Muscle layer of duodenum (tissue), 2 donors: ENCODE results near the gene PUM1.
"Not testable (repeated sequence)": the region's sequence is repeated elsewhere in the genome, so short reads cannot be mapped to it uniquely, and the experiment has no call there.

Experiments used
- H3K27ac ChIP-seq: one replicate; pipeline ENCODE4 v1.7.0; 2013; ENCODE audit warnings: mild to moderate bottlenecking, low read length
- H3K27me3 ChIP-seq: one replicate; pipeline ENCODE4 v1.7.0; 2013; ENCODE audit warnings: low read depth, mild to moderate bottlenecking, control low read depth, low read length
- H3K36me3 ChIP-seq, 2 donors: one replicate each; pipeline ENCODE4 v1.7.0; 2013; ENCODE audit warnings: low read length in 2 of 2, control low read depth in 1 of 2, mild to moderate bottlenecking in 1 of 2; ENCODE audit not compliant: insufficient read depth in 2 of 2, control insufficient read depth in 1 of 2
- H3K4me1 ChIP-seq, 2 donors: one replicate each; pipeline ENCODE4 v1.7.0; 2013; ENCODE audit warnings: low read length in 2 of 2, mild to moderate bottlenecking in 2 of 2, control low read depth in 1 of 2, moderate library complexity in 1 of 2; ENCODE audit not compliant: insufficient read depth in 2 of 2, control insufficient read depth in 1 of 2
- H3K4me3 ChIP-seq, 2 donors: one replicate each; pipeline ENCODE4 v1.7.0; 2013; ENCODE audit warnings: low read length in 2 of 2, low read depth in 1 of 2, mild to moderate bottlenecking in 1 of 2
- H3K9me3 ChIP-seq, 2 donors: one replicate each; pipeline ENCODE4 v1.7.0; 2013; ENCODE audit warnings: low read length in 2 of 2, control low read depth in 1 of 2, mild to moderate bottlenecking in 1 of 2; ENCODE audit not compliant: control insufficient read depth in 1 of 2
- donor health status: healthy.

Gene PUM1

DNA sequence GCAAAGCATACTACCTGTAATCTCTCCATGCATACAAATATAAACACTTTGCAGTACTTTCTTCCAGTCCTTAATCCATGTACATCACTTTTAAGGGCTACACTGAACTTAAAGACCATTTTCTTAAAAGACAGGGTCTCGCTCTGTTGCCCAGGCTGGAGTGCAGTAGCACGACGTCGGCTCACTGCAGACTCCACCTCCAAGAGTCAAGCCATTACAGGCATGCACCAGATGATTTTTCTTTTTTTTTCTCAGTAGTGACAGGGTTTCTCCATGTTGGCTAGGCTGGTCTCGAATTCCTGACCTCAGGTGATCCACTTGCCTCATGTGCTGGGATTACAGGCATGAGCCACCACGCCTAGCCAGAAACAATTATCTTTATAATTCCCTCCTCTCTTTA, 22.9 kb downstream of the PUM1 start:
- Histone ChIP-seq H3K4me1 (peaks cover 0 to 22% of the 10 kb centered on the region in 2 donors), H3K4me3 (no peak overlapping the region), H3K27me3 (no peaks in the 10 kb centered on the region), H3K27ac (no peak overlapping the region), H3K36me3 (peaks cover 0 to 9% of the 10 kb centered on the region in 2 donors), H3K9me3 (no peaks in the 10 kb centered on the region)

DNA sequence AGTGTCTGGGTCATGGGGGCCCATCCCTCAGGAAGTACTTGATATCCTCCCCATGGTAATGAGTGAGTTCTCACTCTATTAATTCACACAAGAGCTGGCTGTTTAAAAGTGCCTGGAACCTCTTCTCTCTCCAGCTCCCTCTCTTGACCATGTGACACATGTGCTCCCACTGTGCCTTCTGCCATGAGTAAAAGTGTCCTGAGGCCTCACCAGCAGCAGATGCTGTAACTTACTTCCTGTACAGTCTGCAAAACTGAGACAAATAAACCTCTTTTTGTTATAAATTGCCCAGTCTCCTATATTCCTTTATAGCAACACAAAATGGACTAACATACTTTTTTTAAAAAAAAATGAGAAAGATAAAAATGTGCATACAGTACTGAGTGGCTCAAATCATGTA, 24.0 kb downstream of the PUM1 start:
- Histone ChIP-seq H3K27me3 (no peaks in the 10 kb centered on the region), H3K36me3 (peaks cover 0 to 9% of the 10 kb centered on the region in 2 donors), H3K4me1 (peaks cover 0 to 11% of the 10 kb centered on the region in 2 donors), H3K9me3 (no peaks in the 10 kb centered on the region), H3K27ac (no peak overlapping the region), H3K4me3 (no peak overlapping the region)

DNA sequence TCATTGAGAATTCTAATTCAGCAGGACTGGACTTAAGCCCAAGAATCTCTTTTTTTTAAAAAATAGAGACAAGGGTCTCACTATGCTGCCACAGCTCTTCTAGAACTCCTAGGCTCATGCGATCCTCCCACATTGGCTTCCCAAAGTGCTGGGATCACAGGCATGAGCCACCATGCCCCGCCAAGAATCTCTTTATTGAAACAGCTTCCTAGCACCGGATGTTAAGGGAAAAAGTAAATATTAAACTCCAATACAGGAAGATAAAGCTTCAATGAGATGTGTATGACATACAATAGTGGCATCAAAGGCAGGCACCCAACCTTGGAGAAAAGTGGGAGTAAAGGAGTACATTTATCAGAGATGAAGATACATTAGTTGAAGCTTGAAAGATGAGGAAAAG, 25.5 kb downstream of the PUM1 start:
- Histone ChIP-seq H3K27me3 (no peaks in the 10 kb centered on the region), H3K36me3 (peaks cover 0 to 9% of the 10 kb centered on the region in 2 donors), H3K4me1 (peaks cover 0 to 14% of the 10 kb centered on the region in 2 donors), H3K27ac (no peak overlapping the region), H3K9me3 (no peaks in the 10 kb centered on the region), H3K4me3 (no peak overlapping the region)

DNA sequence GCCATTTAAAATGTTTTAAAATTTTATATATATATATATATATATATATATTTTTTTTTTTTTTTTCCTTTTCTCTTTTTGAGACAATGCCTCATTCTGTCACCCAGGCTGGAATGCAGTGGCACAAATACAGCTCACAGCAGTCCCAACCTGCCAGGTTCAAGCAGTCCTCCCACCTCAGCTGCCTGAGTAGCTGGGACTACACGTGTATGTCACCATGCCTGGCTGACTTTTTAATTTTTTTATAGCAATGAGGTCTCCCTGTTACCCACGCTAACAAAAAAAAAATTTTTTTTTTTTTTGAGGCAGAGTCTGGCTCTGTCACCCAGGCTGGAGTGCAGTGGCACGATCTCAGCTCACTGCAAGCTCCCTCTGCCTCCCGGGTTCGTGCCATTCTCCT, 26.6 kb downstream of the PUM1 start:
- H3K9me3 ChIP-seq, H3K4me3 ChIP-seq, H3K27me3 ChIP-seq, H3K36me3 ChIP-seq, H3K27ac ChIP-seq: not testable (repeated sequence)
- peaks cover 3 to 21% of the 10 kb centered on the region in 2 donors for H3K4me1 ChIP-seq

DNA sequence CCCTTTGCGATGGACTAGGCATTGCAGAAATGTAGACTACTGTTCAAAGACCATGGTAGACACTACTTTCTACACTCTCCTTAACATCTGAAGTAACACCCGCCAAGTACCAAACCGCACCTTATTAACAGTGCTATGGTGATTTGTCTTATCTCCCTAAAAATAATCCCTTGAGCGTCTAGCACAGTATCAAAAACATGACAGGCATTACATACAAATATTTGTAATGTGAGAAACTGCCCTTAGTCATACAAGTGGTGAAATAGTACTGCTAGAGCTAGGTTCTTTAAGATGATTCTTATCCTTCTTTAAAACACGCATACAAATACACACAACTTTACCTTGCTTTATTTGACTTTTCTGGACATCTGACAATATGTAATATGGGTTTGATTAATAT, 27.2 kb downstream of the PUM1 start:
- no peaks in the 10 kb centered on the region for H3K27me3 ChIP-seq
- H3K4me1 ChIP-seq = peaks cover 3 to 21% of the 10 kb centered on the region in 2 donors
- H3K9me3 ChIP-seq = no peaks in the 10 kb centered on the region
- H3K27ac ChIP-seq = no peak overlapping the region
- H3K4me3 ChIP-seq = no peak overlapping the region
- H3K36me3 ChIP-seq = peaks cover 0 to 9% of the 10 kb centered on the region in 2 donors

DNA sequence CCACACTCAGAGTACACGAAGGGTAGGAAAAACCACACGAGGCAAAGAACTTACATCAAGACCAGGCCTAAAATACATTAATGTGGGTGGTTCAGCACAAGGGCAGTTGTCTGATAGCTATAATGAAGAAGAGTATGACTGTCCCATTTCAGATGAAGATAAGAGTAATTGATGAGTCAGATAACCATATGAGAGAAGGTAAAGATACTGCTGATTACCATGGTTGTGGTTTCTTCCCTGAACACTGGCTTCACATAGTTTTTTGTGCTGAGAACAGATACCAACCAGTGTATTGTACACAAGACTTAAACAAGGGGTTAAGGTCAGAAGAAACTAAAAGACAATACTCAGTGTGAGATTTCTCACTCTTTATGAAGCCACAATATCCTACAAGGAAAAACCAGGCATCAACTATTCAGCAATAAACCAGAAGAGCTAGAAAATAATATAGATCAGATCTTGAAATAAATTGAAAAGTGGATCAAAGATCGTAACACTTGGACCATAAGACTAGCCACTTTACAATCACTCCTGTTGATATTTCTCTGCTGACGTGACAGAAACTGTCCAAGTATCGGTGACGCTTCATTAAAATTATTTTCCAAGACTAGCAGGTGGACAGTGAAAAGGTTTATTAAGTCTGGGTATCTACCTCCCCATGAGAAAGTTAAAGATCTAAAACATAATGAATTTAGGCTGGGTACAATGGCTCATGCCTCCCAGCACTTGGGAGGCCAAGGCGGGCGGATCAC, 28.6 kb downstream of the PUM1 start:
- Histone ChIP-seq H3K27me3 (no peaks in the 10 kb centered on the region), H3K9me3 (no peaks in the 10 kb centered on the region), H3K36me3 (peaks cover 0 to 5% of the 10 kb centered on the region in 2 donors), H3K27ac (no peak overlapping the region), H3K4me3 (no peak overlapping the region), H3K4me1 (peaks cover 3 to 14% of the 10 kb centered on the region in 2 donors)

DNA sequence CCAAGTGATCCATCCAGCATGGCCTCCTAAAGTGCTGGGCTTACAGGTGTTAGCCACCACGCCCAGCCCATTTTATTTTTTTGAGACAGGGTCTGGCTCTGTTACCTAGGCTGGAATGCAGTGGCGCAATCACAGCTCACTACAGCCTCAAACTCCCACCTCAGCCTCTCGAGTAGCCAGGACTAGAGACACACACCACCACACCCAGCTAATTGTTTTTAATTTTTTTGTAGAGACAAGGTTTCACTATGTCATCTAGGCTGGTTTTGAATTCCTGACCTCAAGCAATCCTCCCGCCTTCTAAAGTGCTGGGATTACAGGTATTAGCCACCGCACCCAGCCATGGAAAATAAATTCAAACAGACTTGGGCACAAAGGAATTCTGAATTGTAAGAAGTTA, 31.9 kb downstream of the PUM1 start:
- Histone ChIP-seq H3K4me3 (no peak overlapping the region), H3K36me3 (no peaks in the 10 kb centered on the region), H3K4me1 (peaks cover 12 to 34% of the 10 kb centered on the region in 2 donors), H3K9me3 (no peaks in the 10 kb centered on the region), H3K27me3 (no peaks in the 10 kb centered on the region), H3K27ac (no peak overlapping the region)

DNA sequence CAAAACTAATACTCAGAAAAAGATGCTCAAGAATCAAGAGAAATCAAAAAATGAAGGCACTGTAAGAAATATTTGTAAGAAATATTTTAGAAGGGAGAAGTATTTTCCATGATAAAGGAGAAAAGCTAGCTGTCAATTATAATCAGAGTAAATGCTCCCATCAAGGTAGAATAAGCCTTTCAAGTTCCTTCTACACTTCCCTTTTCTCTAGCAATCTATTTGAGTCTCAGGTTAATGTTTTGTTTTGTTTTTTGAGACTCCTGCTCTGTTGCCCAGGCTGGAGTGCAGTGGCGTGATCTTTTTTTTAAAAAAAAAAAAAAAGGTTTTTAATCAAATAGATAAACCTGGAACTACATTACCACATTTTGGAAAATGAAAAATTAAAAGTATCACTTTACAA, 33.3 kb downstream of the PUM1 start:
- Histone ChIP-seq H3K4me3 (no peak overlapping the region), H3K27ac (no peak overlapping the region), H3K27me3 (no peaks in the 10 kb centered on the region), H3K9me3 (no peaks in the 10 kb centered on the region), H3K36me3 (peaks cover 0 to 4% of the 10 kb centered on the region in 2 donors), H3K4me1 (peaks cover 17 to 47% of the 10 kb centered on the region in 2 donors)

DNA sequence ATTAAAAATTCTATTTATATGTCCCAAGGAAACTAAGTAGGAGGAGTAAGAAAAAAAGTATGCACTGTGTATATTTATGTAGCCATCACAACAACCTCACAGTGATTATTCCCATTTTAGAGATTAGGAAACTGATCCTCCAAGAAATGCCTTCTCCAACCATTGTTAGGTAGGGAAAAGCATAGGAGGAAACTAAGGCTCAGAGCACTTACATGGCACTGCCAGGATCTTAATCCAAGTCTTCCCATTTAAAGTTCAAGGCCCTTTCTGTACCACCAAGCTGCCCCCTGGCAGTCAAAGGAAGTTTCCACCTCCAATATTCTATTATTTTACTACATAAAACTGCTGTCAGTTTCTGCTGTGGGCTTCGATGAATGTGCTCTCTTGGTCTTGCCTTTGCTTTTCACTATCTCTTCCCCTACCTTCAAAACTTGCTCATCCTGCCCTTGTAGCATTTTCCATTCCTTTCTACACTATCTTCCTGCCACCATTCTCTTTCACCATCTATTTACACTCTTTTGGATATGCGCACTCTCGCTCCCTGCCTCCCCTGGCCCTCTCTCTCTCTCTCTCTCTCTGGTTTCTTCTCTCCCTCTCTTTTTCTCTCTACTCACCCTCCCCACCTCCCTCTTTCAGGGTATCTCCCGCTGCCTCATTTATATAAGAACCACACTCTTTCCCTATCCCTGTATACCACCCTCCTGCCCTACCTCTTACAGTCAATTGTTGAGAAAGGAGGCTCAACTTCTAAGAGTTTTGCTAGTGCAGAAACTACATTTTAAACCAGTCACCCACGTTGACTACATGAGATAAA, 34.0 kb downstream of the PUM1 start:
- Histone ChIP-seq H3K27me3 (no peaks in the 10 kb centered on the region), H3K27ac (no peak overlapping the region), H3K4me1 (peaks cover 17 to 49% of the 10 kb centered on the region in 2 donors), H3K36me3 (peaks cover 0 to 4% of the 10 kb centered on the region in 2 donors), H3K4me3 (no peak overlapping the region), H3K9me3 (no peaks in the 10 kb centered on the region)

DNA sequence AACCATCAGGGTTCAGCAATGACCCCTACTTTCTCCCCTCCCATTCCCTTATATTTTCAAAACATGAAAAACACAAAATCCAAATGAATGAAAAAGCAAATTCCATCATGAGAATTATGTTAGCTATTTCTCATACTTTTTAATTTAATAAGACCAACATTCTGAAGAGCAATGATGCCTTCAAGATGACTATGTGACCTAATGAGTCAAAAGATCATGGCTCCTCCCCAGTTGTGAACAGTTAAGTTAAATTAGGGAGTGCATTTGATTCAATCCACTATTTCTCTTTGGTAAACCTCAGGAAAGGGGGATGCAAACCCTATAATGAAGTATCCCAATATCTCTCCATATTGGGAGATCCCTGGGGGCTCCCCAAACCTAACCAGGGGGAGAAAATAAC, 36.5 kb downstream of the PUM1 start:
- no peak overlapping the region for H3K4me3 ChIP-seq
- no peaks in the 10 kb centered on the region for H3K27me3 ChIP-seq
- H3K9me3 ChIP-seq = no peaks in the 10 kb centered on the region
- H3K4me1 ChIP-seq = peaks cover 28 to 52% of the 10 kb centered on the region in 2 donors
- H3K36me3 ChIP-seq = peaks cover 0 to 4% of the 10 kb centered on the region in 2 donors
- no peak overlapping the region for H3K27ac ChIP-seq

DNA sequence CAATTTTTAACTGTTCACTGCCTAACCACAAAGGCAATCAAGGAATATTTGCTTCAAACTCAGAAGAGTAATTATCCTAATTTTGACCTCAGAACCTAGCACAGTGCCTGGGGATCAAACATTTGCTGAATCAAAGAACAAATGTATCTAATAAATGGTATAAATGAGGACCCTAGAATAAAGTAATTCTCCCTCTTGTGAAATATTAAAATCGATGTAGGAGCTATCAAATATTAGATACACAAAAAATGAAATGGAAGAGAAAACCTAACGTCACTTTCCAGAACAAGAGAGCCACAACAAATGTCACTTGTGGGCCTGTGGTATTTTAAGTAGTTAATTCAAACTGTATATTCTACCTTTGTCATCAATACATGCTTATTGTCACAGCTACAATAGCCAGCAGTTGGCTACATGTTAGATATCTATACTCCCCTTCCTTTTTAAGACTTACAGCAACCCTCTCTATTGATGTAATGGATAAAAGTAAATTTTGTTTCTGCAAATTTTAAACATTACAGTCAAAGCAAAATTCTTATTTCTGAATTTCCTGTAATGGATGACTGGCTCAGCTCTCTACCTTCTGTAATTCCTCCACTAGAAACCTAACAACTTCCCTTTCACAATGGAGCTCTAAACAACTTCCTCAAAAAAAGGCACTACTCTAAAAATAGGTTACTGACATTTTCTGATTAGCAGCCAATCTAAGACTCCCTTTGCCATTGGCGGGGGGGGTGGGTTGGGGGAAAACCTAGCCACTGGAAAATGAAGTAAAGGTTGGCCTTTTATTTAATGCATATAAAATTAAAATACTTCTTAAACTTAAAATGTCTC, 37.6 kb downstream of the PUM1 start:
- Histone ChIP-seq H3K36me3 (peaks cover 0 to 4% of the 10 kb centered on the region in 2 donors), H3K9me3 (no peaks in the 10 kb centered on the region), H3K4me1 (peaks cover 26 to 52% of the 10 kb centered on the region in 2 donors), H3K27ac (no peak overlapping the region), H3K4me3 (no peak overlapping the region), H3K27me3 (no peaks in the 10 kb centered on the region)
